SU-DHL-6 (cell line): ENCODE results near the gene U2AF2.
A peak's percentile ranks its signal among the peaks of the same experiment; 100 is the strongest.

Source experiments
- H2AFZ ChIP-seq: fragments of 200-600 bp; sonication (generic); 2 replicates; pipeline ENCODE4 v1.6.1; 2014; ENCODE audit warnings: low read depth, mild to moderate bottlenecking, moderate library complexity, mixed read lengths, antibody characterized with exemption, low read length; ENCODE audit not compliant: severe bottlenecking
- H3F3A ChIP-seq: fragments of 200-600 bp; shearing (Covaris generic); 2 replicates; pipeline ENCODE4 v1.6.0; 2016; ENCODE audit warnings: antibody characterized with exemption, mild to moderate bottlenecking; ENCODE audit not compliant: insufficient read depth
- H3K27ac ChIP-seq: fragments of 200-600 bp; sonication (generic); 2 replicates; pipeline ENCODE4 v1.5.1; 2016; ENCODE audit warnings: low read depth, mild to moderate bottlenecking, low read length, moderate library complexity, mixed read lengths
- H3K27me3 ChIP-seq: fragments of 200-600 bp; sonication (generic), shearing (Covaris generic); 2 replicates; pipeline ENCODE4 v1.6.0; 2014; ENCODE audit warnings: mild to moderate bottlenecking, low read length
- H3K36me3 ChIP-seq: fragments of 200-600 bp; sonication (generic); 2 replicates; pipeline ENCODE4 v1.6.1; 2014; ENCODE audit warnings: mild to moderate bottlenecking, low read length, mixed read lengths
- H3K4me2 ChIP-seq: fragments of 300-600, 200-600 bp; shearing (Covaris generic), sonication (generic); 2 replicates; pipeline ENCODE4 v1.6.0; 2014; ENCODE audit warnings: low read length, low read depth, mild to moderate bottlenecking; ENCODE audit not compliant: poor library complexity, severe bottlenecking
- H3K4me3 ChIP-seq: fragments of 200-600 bp; sonication (generic); 2 replicates; pipeline ENCODE4 v1.5.1; 2014; ENCODE audit warnings: antibody characterized with exemption, low read length, mild to moderate bottlenecking, mixed read lengths; ENCODE audit not compliant: insufficient read depth, poor library complexity, severe bottlenecking
- H3K79me2 ChIP-seq: fragments of 200-600 bp; sonication (generic); 2 replicates; pipeline ENCODE4 v1.6.1; 2014; ENCODE audit warnings: mild to moderate bottlenecking, low read length, moderate library complexity; ENCODE audit not compliant: insufficient read depth
- H3K9ac ChIP-seq: fragments of 200-600 bp; sonication (generic); 2 replicates; pipeline ENCODE4 v1.7.0; 2014; ENCODE audit warnings: mild to moderate bottlenecking, low read length
- H3K9me2 ChIP-seq: fragments of 200-600 bp; sonication (generic); replicated peaks from 2 replicates; pipeline ENCODE4 v1.6.1; 2014; ENCODE audit warnings: low read length; ENCODE audit not compliant: insufficient read depth
- H3K9me3 ChIP-seq: fragments of 200-600 bp; sonication (generic); 2 replicates; pipeline ENCODE4 v1.6.1; 2014; ENCODE audit warnings: low read length, mixed read lengths; ENCODE audit not compliant: insufficient read depth
- H4K20me1 ChIP-seq: fragments of 200-600 bp; sonication (generic); 2 replicates; pipeline ENCODE4 v1.6.1; 2014; ENCODE audit warnings: low read depth, mild to moderate bottlenecking, antibody characterized with exemption, low read length, moderate library complexity, mixed read lengths
- EZH2phosphoT487 ChIP-seq: fragments of 200-600 bp; sonication (generic), shearing (Covaris generic); conservative IDR thresholded peaks from 2 replicates; pipeline ENCODE4 v1.6.1; 2018; ENCODE audit warnings: mild to moderate bottlenecking, antibody characterized with exemption, low read length, moderate library complexity, mixed read lengths
- TF ChIP-seq, protein P1 (sequence below): fragments of 200-600 bp; sonication (generic); IDR thresholded peaks from one replicate; pipeline ENCODE4 v1.5.1; 2017; ENCODE audit warnings: antibody characterized with exemption, mild to moderate bottlenecking, low read length, moderate library complexity; ENCODE audit not compliant: insufficient read depth, poor library complexity, severe bottlenecking

Gene U2AF2

DNA sequence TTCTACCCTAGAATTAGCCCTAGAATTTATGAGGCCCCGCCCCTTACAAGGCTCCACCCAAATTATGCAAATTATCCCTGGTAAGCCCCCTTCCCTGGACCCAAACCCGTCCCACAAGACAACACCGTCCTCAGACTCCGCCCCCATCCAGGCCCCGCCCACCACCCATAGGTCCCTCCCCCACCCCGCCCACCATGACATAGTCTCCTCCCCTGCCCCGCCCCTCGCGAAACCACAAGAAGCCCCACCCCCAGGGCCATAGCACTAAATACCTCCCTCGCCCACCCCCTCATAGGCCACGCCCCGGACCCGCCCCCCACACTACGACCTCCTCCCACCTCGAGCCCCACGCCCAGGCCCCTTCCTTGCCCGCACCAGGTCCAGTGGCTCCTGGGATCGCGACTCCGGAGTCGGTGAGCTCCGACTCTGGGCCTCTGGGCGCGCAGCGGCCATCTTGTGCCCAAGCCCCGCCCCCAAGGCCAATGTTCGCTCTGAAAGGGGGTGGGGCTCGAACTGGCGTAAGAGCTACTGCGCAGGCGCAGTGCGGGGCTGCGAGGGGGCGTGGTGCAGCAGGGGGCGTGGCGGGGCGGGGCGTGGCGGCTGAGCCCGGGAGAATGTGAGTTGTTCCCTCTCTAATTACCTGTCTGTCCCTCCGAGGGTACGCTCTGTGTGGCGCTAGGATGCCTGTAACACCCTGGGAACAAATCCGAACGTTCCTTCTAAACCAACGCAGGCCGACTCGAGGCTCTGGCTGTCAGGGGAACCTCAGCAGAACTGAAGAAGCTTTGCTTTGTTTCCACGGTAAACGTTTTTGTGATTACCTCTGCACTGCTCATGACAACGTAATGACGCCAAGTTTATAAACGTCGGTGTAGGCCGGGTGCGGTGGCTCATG, 30.5 kb upstream of the U2AF2 start, which contains the start of gene ZNF784:
ZNF784 (minus strand) TSS at position 458 of the 895 bp plus-strand sequence; CDS start at position 453, 5 bp downstream.
- Histone ChIP-seq H3K27me3 (no peaks in the 10 kb centered on the region), H3K9me2 (no peaks in the 10 kb centered on the region), H3K27ac (peak within 1 kb of the TSS; percentile 70), H4K20me1 (no peaks in the 10 kb centered on the region), H3F3A (peaks cover 16% of the 10 kb centered on the region), H3K9me3 (no peaks in the 10 kb centered on the region), H3K4me3 (peak within 1 kb of the TSS; percentile 47), H3K36me3 (no peaks in the 10 kb centered on the region), H3K79me2 (no peaks in the 10 kb centered on the region), H3K9ac (peak within 1 kb of the TSS; percentile 44), H2AFZ (peak within 1 kb of the TSS; percentile 54), H3K4me2 (peak within 1 kb of the TSS; percentile 61)
- TF ChIP-seq, protein P1, sequence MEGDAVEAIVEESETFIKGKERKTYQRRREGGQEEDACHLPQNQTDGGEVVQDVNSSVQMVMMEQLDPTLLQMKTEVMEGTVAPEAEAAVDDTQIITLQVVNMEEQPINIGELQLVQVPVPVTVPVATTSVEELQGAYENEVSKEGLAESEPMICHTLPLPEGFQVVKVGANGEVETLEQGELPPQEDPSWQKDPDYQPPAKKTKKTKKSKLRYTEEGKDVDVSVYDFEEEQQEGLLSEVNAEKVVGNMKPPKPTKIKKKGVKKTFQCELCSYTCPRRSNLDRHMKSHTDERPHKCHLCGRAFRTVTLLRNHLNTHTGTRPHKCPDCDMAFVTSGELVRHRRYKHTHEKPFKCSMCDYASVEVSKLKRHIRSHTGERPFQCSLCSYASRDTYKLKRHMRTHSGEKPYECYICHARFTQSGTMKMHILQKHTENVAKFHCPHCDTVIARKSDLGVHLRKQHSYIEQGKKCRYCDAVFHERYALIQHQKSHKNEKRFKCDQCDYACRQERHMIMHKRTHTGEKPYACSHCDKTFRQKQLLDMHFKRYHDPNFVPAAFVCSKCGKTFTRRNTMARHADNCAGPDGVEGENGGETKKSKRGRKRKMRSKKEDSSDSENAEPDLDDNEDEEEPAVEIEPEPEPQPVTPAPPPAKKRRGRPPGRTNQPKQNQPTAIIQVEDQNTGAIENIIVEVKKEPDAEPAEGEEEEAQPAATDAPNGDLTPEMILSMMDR: no peak
- TF ChIP-seq EZH2phosphoT487: no peak

DNA sequence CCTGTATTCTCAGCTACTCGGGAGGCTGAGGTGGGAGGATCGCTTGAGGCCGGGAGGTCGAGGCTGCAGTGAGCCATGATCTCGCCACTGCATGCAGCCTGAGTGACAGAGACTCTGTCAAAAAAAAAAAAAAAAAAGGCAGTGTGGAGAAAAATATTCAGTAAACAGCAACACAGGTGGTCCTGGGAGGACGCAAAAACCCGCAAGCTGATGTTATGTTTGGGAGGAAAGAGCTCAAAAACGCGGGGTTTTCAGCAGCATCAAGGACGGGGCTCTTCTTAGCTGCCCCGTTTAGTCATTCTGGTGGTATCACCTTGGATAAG, 29.9 kb upstream of the U2AF2 start:
- Histone ChIP-seq H4K20me1 (no peaks in the 10 kb centered on the region), H3F3A (peaks cover 14% of the 10 kb centered on the region), H2AFZ (peak overlapping the region; percentile 54), H3K9me3 (no peaks in the 10 kb centered on the region), H3K4me2 (peak overlapping the region; percentile 61), H3K9me2 (no peaks in the 10 kb centered on the region), H3K9ac (peak overlapping the region; percentile 44), H3K36me3 (no peaks in the 10 kb centered on the region), H3K27me3 (no peaks in the 10 kb centered on the region), H3K4me3 (peak overlapping the region; percentile 47), H3K27ac (no peak overlapping the region), H3K79me2 (no peaks in the 10 kb centered on the region)
- TF ChIP-seq, protein P1: no peak
- TF ChIP-seq EZH2phosphoT487: no peak

DNA sequence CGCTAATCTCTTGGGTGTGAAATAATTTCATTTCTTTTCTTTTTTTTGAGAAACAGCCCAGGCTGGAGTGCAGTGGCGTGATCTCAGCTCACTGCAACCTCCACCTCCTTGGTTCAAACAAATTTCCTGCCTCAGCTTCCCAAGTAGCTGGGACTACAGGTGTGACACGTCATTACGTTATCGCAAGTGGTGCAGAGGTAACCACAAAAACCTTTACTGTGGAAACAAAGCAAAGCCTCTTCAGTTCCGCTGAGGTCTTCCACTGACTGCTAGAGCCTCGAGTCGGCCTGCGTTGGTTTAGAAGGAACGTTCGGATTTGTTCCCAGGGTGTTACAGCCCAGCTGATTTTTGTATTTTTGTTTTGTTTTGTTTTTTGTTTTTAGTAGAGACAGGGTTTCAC, 28.5 kb upstream of the U2AF2 start:
- Histone ChIP-seq H3K27me3 (no peaks in the 10 kb centered on the region), H4K20me1 (no peaks in the 10 kb centered on the region), H3K36me3 (no peaks in the 10 kb centered on the region), H3K9ac (no peak overlapping the region), H3K9me3 (no peaks in the 10 kb centered on the region), H3K4me3 (no peak overlapping the region), H3K79me2 (no peaks in the 10 kb centered on the region), H3F3A (peaks cover 14% of the 10 kb centered on the region), H3K4me2 (no peak overlapping the region), H3K27ac (no peak overlapping the region), H2AFZ (no peak overlapping the region), H3K9me2 (no peaks in the 10 kb centered on the region)
- TF ChIP-seq EZH2phosphoT487: no peak
- TF ChIP-seq, protein P1: no peak
